HL-60/S4 treated with retinoic acid at 250 ng/mL for 4 days and 3 days (cell line): ENCODE data around the gene ARCN1.

Experiments used
- in situ Hi-C: fragments of 300-500 bp; cut with MboI; formaldehyde crosslinking; loops from 2 replicates; pipeline ENCODE4 v1.7.0; 2022; ENCODE audit warnings: low sequenced_read_pairs

ARCN1 gene

GRCh38 chr11:118635642-118636041 lies 63.4 kb downstream of the ARCN1 start:
- in situ Hi-C loops: no loop called here

DNA sequence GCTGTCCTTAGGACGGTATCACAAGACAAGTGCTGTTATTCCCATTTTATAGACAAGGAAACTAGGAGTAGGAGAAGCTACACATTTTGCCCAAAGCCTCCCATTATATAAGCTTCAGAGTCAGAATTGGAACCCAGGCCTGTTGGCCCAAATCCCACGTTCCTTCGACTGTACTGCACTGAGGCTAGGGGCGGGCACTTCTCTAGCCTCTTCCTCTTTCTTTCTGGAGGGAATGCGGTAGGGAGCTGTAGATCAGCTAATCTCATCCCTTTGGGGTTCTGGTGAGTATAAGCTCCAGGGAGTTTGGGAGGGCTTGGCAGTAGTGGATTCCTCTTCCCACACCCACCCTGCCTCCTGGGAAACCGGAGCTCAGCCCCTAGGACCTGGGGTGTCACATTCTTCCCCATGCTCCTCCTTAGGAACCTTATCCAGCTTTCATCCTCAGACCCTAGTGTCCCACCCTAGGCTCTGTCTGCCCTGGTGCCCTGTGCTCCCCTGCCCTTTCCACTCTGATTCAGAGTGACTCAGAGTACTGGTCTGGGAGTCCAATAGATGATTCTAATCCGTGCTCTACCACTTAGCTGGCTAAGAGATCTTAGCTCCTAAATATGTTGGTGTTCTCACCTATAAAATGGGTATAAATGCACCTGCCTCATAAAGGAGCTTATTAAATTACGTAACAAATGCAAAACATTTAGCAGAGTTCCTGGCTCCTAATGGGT lies 64.5 kb downstream of the ARCN1 start:
- in situ Hi-C loops: no loop called here

- in situ Hi-C loops: no loop called here
Observed at GRCh38 chr11:118638726-118639125, 66.5 kb downstream of the ARCN1 start.

- in situ Hi-C loops: no loop called here
Observed at GRCh38 chr11:118639899-118640298, 67.7 kb downstream of the ARCN1 start.

DNA sequence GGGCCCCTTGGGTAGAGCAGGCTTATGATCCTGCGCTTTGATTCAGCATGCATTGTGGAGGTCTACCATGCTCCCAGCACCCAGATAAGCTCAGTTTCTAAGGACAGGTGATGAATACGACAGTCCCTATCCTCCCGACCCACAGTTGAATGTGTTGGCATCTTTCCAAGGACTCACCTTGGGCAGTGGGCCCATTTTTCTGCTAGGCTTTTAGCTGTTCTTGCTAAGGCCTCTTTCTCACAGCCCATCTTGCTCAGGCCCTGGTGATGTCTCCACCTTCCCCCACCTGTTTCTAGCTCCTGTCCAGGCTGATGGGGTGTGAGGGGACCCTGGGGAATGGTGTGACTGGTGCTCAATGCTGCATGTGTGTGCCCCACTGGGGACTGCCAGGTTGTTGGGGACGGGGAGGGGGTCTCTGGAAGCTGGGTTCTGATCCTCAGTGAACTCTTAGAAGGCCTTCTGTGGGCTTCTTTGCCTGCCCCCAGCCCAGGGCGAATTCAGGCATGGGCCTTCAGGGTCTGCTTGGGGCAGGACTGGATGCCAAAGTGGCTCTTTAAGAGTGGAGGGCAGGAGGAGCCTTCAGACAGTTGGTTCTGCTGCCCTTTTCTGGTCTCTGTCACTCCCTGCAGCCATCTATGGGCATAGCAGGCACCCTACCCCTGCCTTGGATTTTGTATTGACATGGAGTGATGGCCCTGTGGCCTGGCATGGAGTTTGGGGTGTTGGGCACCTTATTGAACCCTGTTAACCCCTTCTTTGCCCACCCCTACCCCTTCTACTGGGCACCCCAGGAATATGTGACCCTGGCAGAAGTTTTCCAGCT lies 68.3 kb downstream of the ARCN1 start:
- in situ Hi-C loops: no loop called here

DNA sequence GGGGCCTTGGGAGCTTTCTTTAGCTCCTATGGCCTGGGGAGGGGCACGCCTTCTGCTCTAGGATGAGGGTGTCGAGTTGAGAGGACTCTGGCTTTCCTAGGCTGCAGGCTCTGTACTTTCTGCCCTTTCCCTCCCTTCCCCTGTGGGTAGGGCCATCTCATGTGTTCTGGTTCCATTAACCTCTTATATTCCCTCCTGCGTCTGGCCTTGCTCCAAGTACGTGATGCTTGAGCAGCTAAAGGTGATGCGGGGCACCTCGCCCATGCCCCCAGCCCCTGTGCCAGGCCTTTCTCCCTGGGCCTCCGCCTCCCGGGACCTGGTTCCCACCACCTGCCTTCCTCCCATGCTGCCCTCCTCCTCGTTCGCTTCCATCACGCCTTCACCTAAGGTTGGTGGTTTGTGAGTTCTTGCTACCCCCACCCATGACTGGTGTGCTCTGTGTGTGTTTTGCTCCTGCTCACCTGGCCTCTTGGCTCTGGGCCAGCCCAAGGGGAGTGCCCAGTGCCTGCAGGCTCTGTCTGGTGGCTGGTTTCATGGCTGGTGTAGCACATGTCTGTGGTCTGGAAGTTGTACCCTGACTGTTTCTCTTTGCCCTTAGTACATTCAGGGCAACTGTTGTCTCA lies 69.3 kb downstream of the ARCN1 start:
- in situ Hi-C loops: no loop called here

DNA sequence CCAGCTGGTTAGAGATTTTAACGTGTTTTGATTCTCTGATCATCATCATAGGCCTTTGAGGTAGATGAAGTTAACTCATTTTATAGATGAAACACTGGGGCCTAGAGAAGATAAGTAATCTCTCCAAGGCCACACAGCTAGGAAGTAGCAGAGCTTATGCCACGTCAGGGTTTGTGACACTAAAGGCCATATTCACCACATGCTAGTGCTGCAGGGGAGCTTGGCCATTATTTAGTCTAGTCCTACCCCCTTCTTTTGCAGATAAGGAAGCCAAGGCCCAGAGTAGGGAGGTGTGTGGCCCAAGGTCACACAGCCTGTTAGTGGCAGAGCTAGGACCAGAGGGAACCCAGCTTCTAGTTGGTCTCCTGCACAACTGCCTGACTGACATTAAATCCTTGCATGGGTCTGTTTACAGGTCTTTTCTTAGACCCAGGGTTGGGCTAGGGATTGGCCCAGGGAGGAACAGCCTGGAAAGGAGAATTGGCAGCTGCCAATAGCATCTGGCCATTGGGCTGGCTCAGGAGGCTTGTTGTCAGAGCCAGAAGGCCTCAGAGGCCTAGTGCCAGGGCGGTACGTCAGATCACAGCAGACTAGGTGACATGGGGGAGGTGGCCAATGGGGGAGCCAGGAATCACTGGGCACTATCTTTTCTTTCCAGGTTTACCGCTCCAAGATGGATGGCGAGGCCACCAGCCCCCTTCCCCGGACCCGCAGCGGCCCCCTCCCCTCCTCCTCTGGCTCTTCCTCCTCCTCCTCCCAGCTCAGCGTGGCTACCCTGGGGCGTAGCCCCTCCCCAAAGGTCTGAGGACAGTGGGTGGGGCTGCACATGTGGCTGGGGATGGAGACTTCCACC lies 71.2 kb downstream of the ARCN1 start:
- in situ Hi-C loops: no loop called here

DNA sequence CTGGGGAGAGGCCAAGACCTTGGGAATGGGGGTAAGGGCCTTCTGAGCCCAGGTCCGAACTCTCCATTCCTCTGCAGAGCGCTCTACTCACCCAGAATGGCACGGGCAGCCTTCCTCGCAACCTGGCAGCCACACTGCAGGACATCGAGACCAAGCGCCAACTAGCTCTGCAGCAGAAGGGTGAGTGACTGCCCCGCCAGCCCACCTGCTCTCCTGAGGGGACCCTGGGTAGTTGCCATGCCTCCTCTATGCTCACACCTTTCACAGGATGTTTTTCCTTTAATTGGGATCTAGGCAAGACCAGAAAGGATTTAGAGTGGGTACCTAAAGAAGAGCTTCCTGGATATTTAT lies 71.8 kb downstream of the ARCN1 start:
- in situ Hi-C loops: no loop called here

DNA sequence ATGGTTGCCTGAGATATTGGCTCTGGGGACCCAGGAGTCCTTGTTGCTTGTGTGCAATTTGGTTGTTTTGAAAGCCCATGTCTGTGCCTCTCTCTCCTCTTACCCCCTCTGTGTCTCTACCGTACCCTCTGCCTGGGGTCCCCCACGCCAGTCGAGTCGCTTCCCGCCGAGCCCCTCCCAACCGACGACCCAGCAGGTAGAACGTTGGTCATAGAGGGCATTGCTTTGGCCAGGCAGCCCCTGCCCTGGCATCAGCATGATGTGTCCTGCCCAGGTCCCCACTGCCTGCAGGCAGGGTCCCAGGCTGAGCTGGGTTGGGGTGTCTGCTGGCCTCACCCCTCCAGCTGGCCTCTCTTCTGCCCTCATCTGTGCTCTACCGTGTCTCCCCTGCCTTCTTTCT lies 72.3 kb downstream of the ARCN1 start:
- in situ Hi-C loops: no loop called here

- in situ Hi-C loops: no loop called here
Observed at GRCh38 chr11:118645066-118645715, 73.0 kb downstream of the ARCN1 start.

DNA sequence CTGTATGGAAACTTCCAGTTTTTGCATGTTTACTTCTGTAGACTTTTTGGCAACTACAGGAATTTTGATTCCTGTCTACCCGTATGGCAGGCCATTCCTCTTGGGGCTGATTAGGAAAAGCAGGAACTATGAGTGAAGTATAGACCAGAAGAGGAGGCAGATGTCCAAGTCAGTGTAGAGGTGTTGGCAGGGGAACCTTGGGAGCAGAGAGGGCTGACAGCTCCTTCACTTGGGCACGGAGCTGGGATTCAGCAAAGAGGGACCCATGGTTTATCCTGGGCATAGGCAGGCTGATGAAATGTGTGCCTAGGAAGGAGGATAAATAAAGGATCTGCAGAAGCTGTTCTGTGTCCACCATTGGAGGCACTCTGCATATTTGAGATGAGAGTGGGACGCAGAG lies 74.2 kb downstream of the ARCN1 start:
- in situ Hi-C loops: no loop called here

- in situ Hi-C loops: no loop called here
Observed at GRCh38 chr11:118648291-118648690, 76.1 kb downstream of the ARCN1 start.

DNA sequence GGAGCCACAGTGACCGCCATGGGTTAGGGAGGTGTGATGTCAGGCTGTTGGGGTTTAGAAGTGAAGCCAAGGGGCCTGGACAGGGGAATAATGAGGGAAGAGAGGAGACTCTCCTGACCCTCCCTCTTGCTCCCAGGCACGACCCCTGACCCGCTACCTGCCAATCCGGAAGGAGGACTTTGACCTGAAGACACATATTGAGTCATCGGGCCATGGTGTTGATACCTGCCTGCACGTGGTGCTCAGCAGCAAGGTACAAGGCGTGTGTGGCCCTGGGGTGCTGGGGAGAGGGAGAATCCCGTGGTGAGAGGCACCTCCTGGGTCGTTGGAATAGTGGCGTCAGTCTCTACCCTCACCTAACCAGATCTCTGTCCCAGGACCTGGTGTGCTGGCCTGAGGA lies 77.7 kb downstream of the ARCN1 start:
- in situ Hi-C loops: no loop called here

- in situ Hi-C loops: no loop called here
Observed at GRCh38 chr11:118650366-118650765, 78.2 kb downstream of the ARCN1 start.

DNA sequence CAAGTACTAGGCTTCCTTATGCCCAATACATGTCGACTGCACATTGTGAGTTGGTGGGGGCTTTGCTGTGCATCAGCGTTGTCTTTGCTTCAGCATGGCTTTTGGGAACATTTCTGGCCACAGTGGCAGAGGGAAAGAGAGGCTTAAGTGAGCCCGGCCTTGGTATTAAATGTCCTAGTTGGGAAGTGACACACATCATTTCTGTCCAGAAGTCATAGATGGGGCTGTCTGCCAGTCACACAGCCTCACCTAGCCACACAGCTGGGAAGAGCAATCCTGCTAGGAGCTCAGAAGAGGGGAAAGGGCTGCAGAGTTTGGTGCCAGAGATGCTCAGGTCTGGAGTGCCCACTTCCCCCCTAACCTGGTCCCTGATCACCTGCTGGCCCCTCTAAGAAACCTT lies 79.6 kb downstream of the ARCN1 start:
- in situ Hi-C loops: no loop called here
